Panc1 (cell line): ENCODE measurements around the gene TULP4. TPM values are rescaled to one million over a fixed set of nuclear protein-coding genes. Genes with fewer than 3 reads are reported as not detected.

ENCODE experiments used
- ATAC-seq: fragments of 200-7000 bp; cut with Tn5 transposase; 2 replicates; pipeline ENCODE4 v1.9.1; 2020; ENCODE audit warnings: mild to moderate bottlenecking, moderate library complexity
- BruUV-seq: library from RNA; stranded (reverse); fragments of 400-500 nt; replicated peaks from 2 replicates; lab custom pipeline; 2021; lab: Mats Ljungman, UMichigan
- CTCF ChIA-PET: fragments of 300-600 bp; sonication (Branson Sonifier 250); formaldehyde crosslinking; loops from one replicate; lab custom pipeline; 2022; ENCODE audit warnings: antibody characterized with exemption; lab: Charles Lee
- POLR2A ChIA-PET: fragments of 300-600 bp; sonication (Branson Sonifier 250); formaldehyde crosslinking; loops from one replicate; lab custom pipeline; 2022; ENCODE audit warnings: antibody characterized with exemption; lab: Charles Lee
- DNase-seq: peaks from one replicate; pipeline ENCODE4 v3.0.0-alpha.2; 2010; ENCODE audit warnings: low read depth, low spot score
- H3K27ac ChIP-seq: 2 replicates; pipeline ENCODE4 v1.5.1; 2011; ENCODE audit warnings: mild to moderate bottlenecking, low read length, inconsistent platforms
- H3K27me3 ChIP-seq: fragments of 200-500 bp; sonication (Bioruptor generic); 2 replicates; pipeline ENCODE4 v1.6.0; 2014; ENCODE audit warnings: low read length, inconsistent platforms; ENCODE audit not compliant: control insufficient read depth, insufficient read depth
- H3K36me3 ChIP-seq: fragments of 200-500 bp; sonication (Bioruptor generic); 2 replicates; pipeline ENCODE4 v1.5.1; 2014; ENCODE audit warnings: inconsistent platforms, mild to moderate bottlenecking, low read length, moderate library complexity; ENCODE audit not compliant: control insufficient read depth, insufficient read depth
- H3K4me1 ChIP-seq: 2 replicates; pipeline ENCODE4 v1.5.1; 2011; ENCODE audit warnings: inconsistent platforms, mild to moderate bottlenecking, low read length, moderate library complexity; ENCODE audit not compliant: control insufficient read depth, insufficient read depth
- H3K4me3 ChIP-seq, 2 experiments: 2 replicates each; pipeline ENCODE4 v1.5.1; 2011 to 2012; ENCODE audit warnings: low read depth in 2 of 2, low read length in 2 of 2, mild to moderate bottlenecking in 2 of 2, inconsistent platforms in 1 of 2, moderate library complexity in 1 of 2
- H3K9me3 ChIP-seq: fragments of 200-500 bp; sonication (Bioruptor generic); 2 replicates; pipeline ENCODE4 v1.5.1; 2014; ENCODE audit warnings: low read depth, mild to moderate bottlenecking, inconsistent platforms, low read length, moderate library complexity; ENCODE audit not compliant: control insufficient read depth, insufficient read depth
- POLR2AphosphoS5 ChIP-seq: IDR thresholded peaks from 2 replicates; pipeline ENCODE4 v1.6.1; 2012; ENCODE audit warnings: mild to moderate bottlenecking, low read depth, low read length, moderate library complexity
- SIN3A ChIP-seq: IDR thresholded peaks from 2 replicates; pipeline ENCODE4 v1.6.1; 2012; ENCODE audit warnings: low read depth, mild to moderate bottlenecking, low read length, moderate library complexity, borderline replicate concordance; ENCODE audit not compliant: insufficient read depth
- TCF7L2 ChIP-seq: IDR thresholded peaks from 2 replicates; pipeline ENCODE4 v1.6.1; 2011; ENCODE audit warnings: mild to moderate bottlenecking, low read depth, low read length, inconsistent platforms
- in situ Hi-C: cut with HindIII; loops from 2 replicates; pipeline ENCODE4 v1.10.0; 2016; ENCODE audit warnings: low sequenced_read_pairs, low pct_unique_long_range_greater_than_20kb
- intact Hi-C: fragments of 100-400 bp; cut with micrococcal nuclease; formaldehyde crosslinking; loops from one replicate; pipeline ENCODE4 v1.10.0; 2022; ENCODE audit not compliant: unreplicated experiment
- total RNA-seq: library from RNA; stranded (reverse); gene quantifications from one replicate; pipeline ENCODE4 v1.2.1, GENCODE V29; 2021; ENCODE audit not compliant: unreplicated experiment
- TF ChIP-seq, protein P1 (sequence below): fragments of 450-650 bp; IDR thresholded peaks from 2 replicates; pipeline ENCODE4 v1.5.1; 2017; ENCODE audit warnings: mild to moderate bottlenecking
- TF ChIP-seq, protein P2 (sequence below), 2 experiments: IDR thresholded peaks; 2 replicates each; pipeline ENCODE4 v1.6.1; 2011 to 2012; ENCODE audit warnings: low read depth in 2 of 2, control low read depth in 1 of 2, low read length in 1 of 2, mild to moderate bottlenecking in 1 of 2, moderate library complexity in 1 of 2; ENCODE audit not compliant: insufficient read depth in 1 of 2

The TULP4 gene
- total RNA-seq, 1 experiment from 2014 or later, result 105 TPM

DNA sequence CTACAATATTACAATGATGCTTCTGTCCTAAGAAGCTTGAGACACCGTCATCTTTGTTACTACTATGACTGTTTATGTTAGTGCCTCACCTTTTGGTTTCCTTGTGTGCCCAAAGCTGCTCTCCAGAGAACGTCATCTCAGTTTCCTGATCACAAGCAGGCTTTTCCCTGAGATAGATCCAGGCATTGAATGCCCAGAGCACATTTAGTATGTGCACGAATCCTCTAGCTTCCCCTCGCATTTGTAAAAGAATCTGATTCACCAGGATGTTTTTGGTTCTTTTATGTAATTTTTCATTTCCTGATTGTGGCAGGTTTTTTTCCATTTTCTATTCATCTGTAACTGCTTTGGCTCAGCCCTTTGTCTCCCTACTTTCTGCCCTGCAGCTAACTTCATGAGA lies 147.5 kb downstream of the TULP4 start:
- Histone ChIP-seq H3K27me3 (no peaks in the 10 kb centered on the region), H3K4me3 (no peak overlapping the region), H3K9me3 (no peaks in the 10 kb centered on the region), H3K4me1 (no peaks in the 10 kb centered on the region), H3K27ac (no peak overlapping the region), H3K36me3 (peaks cover 7% of the 10 kb centered on the region; the same call in 1 of the 2 replicates)
- TF ChIP-seq, protein P1, sequence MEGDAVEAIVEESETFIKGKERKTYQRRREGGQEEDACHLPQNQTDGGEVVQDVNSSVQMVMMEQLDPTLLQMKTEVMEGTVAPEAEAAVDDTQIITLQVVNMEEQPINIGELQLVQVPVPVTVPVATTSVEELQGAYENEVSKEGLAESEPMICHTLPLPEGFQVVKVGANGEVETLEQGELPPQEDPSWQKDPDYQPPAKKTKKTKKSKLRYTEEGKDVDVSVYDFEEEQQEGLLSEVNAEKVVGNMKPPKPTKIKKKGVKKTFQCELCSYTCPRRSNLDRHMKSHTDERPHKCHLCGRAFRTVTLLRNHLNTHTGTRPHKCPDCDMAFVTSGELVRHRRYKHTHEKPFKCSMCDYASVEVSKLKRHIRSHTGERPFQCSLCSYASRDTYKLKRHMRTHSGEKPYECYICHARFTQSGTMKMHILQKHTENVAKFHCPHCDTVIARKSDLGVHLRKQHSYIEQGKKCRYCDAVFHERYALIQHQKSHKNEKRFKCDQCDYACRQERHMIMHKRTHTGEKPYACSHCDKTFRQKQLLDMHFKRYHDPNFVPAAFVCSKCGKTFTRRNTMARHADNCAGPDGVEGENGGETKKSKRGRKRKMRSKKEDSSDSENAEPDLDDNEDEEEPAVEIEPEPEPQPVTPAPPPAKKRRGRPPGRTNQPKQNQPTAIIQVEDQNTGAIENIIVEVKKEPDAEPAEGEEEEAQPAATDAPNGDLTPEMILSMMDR, result no peak
- TF ChIP-seq POLR2AphosphoS5 (no peak), TCF7L2 (no peak)
- TF ChIP-seq, protein P2, sequence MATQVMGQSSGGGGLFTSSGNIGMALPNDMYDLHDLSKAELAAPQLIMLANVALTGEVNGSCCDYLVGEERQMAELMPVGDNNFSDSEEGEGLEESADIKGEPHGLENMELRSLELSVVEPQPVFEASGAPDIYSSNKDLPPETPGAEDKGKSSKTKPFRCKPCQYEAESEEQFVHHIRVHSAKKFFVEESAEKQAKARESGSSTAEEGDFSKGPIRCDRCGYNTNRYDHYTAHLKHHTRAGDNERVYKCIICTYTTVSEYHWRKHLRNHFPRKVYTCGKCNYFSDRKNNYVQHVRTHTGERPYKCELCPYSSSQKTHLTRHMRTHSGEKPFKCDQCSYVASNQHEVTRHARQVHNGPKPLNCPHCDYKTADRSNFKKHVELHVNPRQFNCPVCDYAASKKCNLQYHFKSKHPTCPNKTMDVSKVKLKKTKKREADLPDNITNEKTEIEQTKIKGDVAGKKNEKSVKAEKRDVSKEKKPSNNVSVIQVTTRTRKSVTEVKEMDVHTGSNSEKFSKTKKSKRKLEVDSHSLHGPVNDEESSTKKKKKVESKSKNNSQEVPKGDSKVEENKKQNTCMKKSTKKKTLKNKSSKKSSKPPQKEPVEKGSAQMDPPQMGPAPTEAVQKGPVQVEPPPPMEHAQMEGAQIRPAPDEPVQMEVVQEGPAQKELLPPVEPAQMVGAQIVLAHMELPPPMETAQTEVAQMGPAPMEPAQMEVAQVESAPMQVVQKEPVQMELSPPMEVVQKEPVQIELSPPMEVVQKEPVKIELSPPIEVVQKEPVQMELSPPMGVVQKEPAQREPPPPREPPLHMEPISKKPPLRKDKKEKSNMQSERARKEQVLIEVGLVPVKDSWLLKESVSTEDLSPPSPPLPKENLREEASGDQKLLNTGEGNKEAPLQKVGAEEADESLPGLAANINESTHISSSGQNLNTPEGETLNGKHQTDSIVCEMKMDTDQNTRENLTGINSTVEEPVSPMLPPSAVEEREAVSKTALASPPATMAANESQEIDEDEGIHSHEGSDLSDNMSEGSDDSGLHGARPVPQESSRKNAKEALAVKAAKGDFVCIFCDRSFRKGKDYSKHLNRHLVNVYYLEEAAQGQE (IDR thresholded peaks at IDR 0.05; ENCODE audit: insufficient read depth in 1 of 2, low read depth in 2 of 2, low read length in 1 of 2), result no peak
- BruUV-seq, result no TSS peak
- intact Hi-C loops (no loop called here), in situ Hi-C loops (no loop called here)
- ChIA-PET POLR2A (no interaction called here), CTCF (no interaction called here)
- ATAC-seq (no peak), DNase-seq (no peak)

DNA sequence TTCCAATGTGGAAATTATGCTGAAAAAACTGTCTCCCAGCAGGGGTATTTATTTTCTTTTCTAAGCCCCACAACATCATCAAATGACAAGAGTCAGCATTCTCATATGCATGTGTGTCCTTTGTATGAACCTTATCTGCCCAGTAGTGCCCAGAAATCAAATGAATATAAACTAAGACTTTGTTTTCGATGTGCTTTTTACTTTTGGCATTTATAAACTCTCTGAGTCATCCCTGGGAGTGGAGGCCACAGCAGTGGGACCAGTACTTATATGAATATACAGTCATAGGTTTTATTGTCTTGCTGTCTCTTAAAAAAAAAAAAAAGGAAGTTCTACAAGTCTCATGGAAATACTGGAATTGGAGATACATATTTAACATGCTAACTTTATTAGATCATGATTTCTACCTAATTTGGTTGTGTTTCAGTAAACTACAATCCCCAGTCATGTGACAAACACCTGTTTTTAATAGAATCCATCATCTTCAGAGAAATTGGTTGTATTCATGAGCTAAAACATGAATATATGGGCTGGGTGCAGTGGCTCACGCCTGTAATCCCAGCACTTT lies 148.4 kb downstream of the TULP4 start:
- Histone ChIP-seq H3K4me1 (no peaks in the 10 kb centered on the region), H3K4me3 (no peak overlapping the region), H3K9me3 (no peaks in the 10 kb centered on the region), H3K36me3 (peaks cover 7% of the 10 kb centered on the region; the same call in 1 of the 2 replicates), H3K27ac (no peak overlapping the region), H3K27me3 (no peaks in the 10 kb centered on the region)
- intact Hi-C loops (no loop called here), in situ Hi-C loops (no loop called here)
- ChIA-PET CTCF (interaction anchor here (0.7 kb wide), 1 partner anchor 58 kb away, joined by 3 read pairs; no protein-coding TSS in a partner anchor), POLR2A (no interaction called here)
- no peak for TF ChIP-seq POLR2AphosphoS5
- TF ChIP-seq, protein P2 (IDR thresholded peaks at IDR 0.05; ENCODE audit: insufficient read depth in 1 of 2, low read depth in 2 of 2, low read length in 1 of 2), result no peak
- TF ChIP-seq SIN3A, result no peak
- TF ChIP-seq, protein P1, result no peak
- no peak for TF ChIP-seq TCF7L2
- ATAC-seq (no peak), DNase-seq (no peak)
- BruUV-seq, result no TSS peak
